ENCODE data around the gene ALLC.

GRCh38 chr2:3682811-3683210, 24.8 kb downstream of the ALLC start:
- TF ChIP-seq, protein P1, sequence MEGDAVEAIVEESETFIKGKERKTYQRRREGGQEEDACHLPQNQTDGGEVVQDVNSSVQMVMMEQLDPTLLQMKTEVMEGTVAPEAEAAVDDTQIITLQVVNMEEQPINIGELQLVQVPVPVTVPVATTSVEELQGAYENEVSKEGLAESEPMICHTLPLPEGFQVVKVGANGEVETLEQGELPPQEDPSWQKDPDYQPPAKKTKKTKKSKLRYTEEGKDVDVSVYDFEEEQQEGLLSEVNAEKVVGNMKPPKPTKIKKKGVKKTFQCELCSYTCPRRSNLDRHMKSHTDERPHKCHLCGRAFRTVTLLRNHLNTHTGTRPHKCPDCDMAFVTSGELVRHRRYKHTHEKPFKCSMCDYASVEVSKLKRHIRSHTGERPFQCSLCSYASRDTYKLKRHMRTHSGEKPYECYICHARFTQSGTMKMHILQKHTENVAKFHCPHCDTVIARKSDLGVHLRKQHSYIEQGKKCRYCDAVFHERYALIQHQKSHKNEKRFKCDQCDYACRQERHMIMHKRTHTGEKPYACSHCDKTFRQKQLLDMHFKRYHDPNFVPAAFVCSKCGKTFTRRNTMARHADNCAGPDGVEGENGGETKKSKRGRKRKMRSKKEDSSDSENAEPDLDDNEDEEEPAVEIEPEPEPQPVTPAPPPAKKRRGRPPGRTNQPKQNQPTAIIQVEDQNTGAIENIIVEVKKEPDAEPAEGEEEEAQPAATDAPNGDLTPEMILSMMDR (IDR thresholded peaks at IDR 0.05; ENCODE audit: insufficient read depth, low read length, poor library complexity, severe bottlenecking), result no peak
- no peak for TF ChIP-seq EZH2phosphoT487 (conservative IDR thresholded peaks at IDR 0.05; ENCODE audit: low read length)
